HepG2 (cell line): ENCODE results near the gene BLOC1S4. TPM values are rescaled to one million over a fixed set of nuclear protein-coding genes. Genes with fewer than 3 reads are reported as not detected.

ENCODE experiments used
- AHR ChIP-seq: IDR thresholded peaks from 2 replicates; pipeline ENCODE4 v1.6.1; 2018; ENCODE audit warnings: missing genetic modification reagents, missing compliant biosample characterization
- ATF7-NPFF ChIP-seq: sonication (generic); formaldehyde crosslinking; IDR thresholded peaks from 2 replicates; pipeline ENCODE4 v1.8.1; 2023; ENCODE audit warnings: mild to moderate bottlenecking, low read depth, missing genetic modification reagents, moderate library complexity
- CREB1 ChIP-seq, 2 experiments: fragments of 450-650 bp in 1 of 2; IDR thresholded peaks; 2 replicates each; pipeline ENCODE4 v1.6.1; 2016 to 2017; ENCODE audit warnings: control low read depth in 1 of 2, mild to moderate bottlenecking in 1 of 2, missing compliant biosample characterization in 1 of 2, missing genetic modification characterization in 1 of 2
- FOXK1 ChIP-seq: sonication (generic); formaldehyde crosslinking; IDR thresholded peaks from 2 replicates; pipeline ENCODE4 v1.4.0; 2020; ENCODE audit warnings: low read depth, missing genetic modification reagents, borderline replicate concordance
- GLI4 ChIP-seq: sonication (generic); formaldehyde crosslinking; IDR thresholded peaks from 2 replicates; pipeline ENCODE4 v1.5.1; 2020; ENCODE audit warnings: missing genetic modification reagents, mild to moderate bottlenecking, moderate library complexity, borderline replicate concordance
- MAFK ChIP-seq, 2 experiments: IDR thresholded peaks in 1 of 2; conservative IDR thresholded peaks in 1 of 2; 2 replicates each; pipeline ENCODE4 v1.6.1; 2011; ENCODE audit warnings: improper control_type of control experiment in 2 of 2, low read length in 2 of 2
- MED1 ChIP-seq: sonication (generic); formaldehyde crosslinking; IDR thresholded peaks from 2 replicates; pipeline ENCODE4 v1.4.0; 2020; ENCODE audit warnings: missing genetic modification reagents
- NR2F6 ChIP-seq, 2 experiments: IDR thresholded peaks; 2 replicates each; pipeline ENCODE4 v1.6.1; 2016; ENCODE audit warnings: antibody characterized with exemption in 1 of 2, mild to moderate bottlenecking in 1 of 2
- PPARG ChIP-seq: conservative IDR thresholded peaks from 2 replicates; pipeline ENCODE4 v1.6.1; 2016; ENCODE audit warnings: missing biosample characterization, missing genetic modification reagents
- SOX5 ChIP-seq: IDR thresholded peaks from 2 replicates; pipeline ENCODE4 v1.6.1; 2016; ENCODE audit warnings: borderline replicate concordance
- SPEN ChIP-seq: sonication (generic); formaldehyde crosslinking; IDR thresholded peaks from 2 replicates; pipeline ENCODE4 v1.5.1; 2020; ENCODE audit warnings: low read depth, mild to moderate bottlenecking, missing genetic modification reagents
- XBP1 ChIP-seq: sonication (generic); formaldehyde crosslinking; IDR thresholded peaks from 2 replicates; pipeline ENCODE4 v1.5.0; 2020; ENCODE audit warnings: missing genetic modification reagents
- ZNF296 ChIP-seq: sonication (generic); formaldehyde crosslinking; conservative IDR thresholded peaks from 2 replicates; pipeline ENCODE4 v1.5.0; 2020; ENCODE audit warnings: mild to moderate bottlenecking, missing genetic modification reagents
- ZNF549 ChIP-seq: sonication (generic); formaldehyde crosslinking; IDR thresholded peaks from 2 replicates; pipeline ENCODE4 v1.5.0; 2020; ENCODE audit warnings: missing genetic modification reagents
- ZNF768 ChIP-seq: sonication (generic); formaldehyde crosslinking; IDR thresholded peaks from 2 replicates; pipeline ENCODE4 v1.4.0; 2020; ENCODE audit warnings: missing genetic modification reagents
- ZNF788 ChIP-seq: sonication (generic); formaldehyde crosslinking; IDR thresholded peaks from 2 replicates; pipeline ENCODE4 v1.5.0; 2020; ENCODE audit warnings: mild to moderate bottlenecking, missing genetic modification reagents, borderline replicate concordance
- polyA plus RNA-seq, 8 experiments: library from polyadenylated mRNA; depleted of rRNA in 3 of 8; stranded (reverse) in 7 of 8; unstranded in 1 of 8; fragments of >200 nt; fragmentation: Illumina TruSeq in 4 of 8; extraction: Trizol in 4 of 8; gene quantifications; 2 replicates each; pipeline versions ENCODE4 v1.2.1 to v1.2.3, GENCODE V29; 2011 to 2016; ENCODE audit warnings: low read depth in 4 of 8, missing spikeins in 1 of 8, mixed read lengths in 1 of 8; ENCODE audit not compliant: insufficient read depth in 1 of 8
- total RNA-seq, 5 experiments: library from RNA; depleted of rRNA; stranded (reverse); fragments of >200 nt; fragmentation: Illumina TruSeq; extraction: Trizol; gene quantifications; 2 replicates each; pipeline ENCODE4 v1.2.3, GENCODE V29; 2016; ENCODE audit warnings: low read depth in 1 of 5
- TF ChIP-seq, protein P1 (sequence below): sonication (generic); formaldehyde crosslinking; IDR thresholded peaks from 2 replicates; pipeline ENCODE4 v1.4.0; 2020; ENCODE audit warnings: missing genetic modification reagents
- TF ChIP-seq, protein P2 (sequence below): sonication (generic); formaldehyde crosslinking; IDR thresholded peaks from 2 replicates; pipeline ENCODE4 v1.8.1; 2023; ENCODE audit warnings: mild to moderate bottlenecking, missing genetic modification reagents, borderline replicate concordance
- TF ChIP-seq, protein P3 (sequence below): sonication (generic); formaldehyde crosslinking; IDR thresholded peaks from 2 replicates; pipeline ENCODE4 v1.4.0; 2020; ENCODE audit warnings: low read depth, missing genetic modification reagents
- TF ChIP-seq, protein P4 (sequence below): sonication (generic); formaldehyde crosslinking; IDR thresholded peaks from 2 replicates; pipeline ENCODE4 v1.4.0; 2020; ENCODE audit warnings: missing genetic modification reagents

The BLOC1S4 gene
- total and polyA plus RNA-seq, 2 of the 13 experiments (the other 11 are each of a cell fraction or from before 2014, with no cell fraction given), result 15.5 to 20.9 TPM

DNA sequence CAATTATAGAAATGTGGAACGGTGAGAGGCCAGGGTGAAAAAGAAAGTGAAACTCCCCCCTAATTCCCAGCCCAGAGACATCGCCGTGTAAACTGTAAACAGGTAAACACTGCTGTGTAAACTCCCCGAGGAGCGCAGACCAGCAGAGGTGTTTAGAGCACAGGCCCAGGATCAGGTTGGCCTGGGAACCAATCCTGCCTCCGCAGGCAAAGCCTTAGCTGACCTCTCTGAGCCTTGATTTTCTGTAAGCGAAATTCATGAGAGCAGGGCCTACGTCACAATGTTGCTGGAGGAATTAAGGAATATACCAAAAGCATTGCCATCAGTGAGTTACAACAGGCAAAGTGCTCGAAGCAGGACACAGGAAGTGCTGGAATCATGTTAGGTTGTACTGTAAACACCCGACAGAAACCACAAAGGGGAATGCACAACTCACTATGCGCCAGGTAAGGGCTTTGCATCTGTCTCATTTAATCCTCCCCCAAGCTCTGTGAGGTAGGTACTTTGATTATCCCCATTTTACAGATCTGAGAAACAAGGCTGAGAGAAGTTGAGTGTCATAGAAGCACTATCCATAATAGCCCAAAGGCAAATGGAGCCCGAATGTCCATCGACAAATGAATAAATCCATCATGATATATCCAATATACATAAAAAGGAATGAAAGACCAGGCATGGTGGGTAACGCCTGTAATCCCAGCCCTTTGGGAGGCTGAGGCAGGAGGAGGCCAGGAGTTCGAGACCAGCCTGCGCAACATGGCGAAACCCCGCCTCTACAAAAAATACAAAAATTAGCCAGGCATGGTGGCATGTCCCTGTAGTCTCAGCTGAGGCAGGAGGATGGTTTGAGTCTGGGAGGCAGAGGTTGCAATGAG lies 35.9 kb downstream of the BLOC1S4 start (continued):
- TF ChIP-seq SOX5 (CRISPR knock-in tag) (peak; percentile 6; the same call in 1 of the 2 replicates), FOXK1 (CRISPR knock-in tag) (peak; percentile 82; the same call in 1 of the 2 replicates), XBP1 (CRISPR knock-in tag) (no peak), ATF7-NPFF (CRISPR knock-in tag) (0 out of 2 replicates have a peak, but pooled peaks have one; percentile 27), CREB1 (IDR thresholded peaks at IDR 0.05) (peak; percentile 78), CREB1 (CRISPR knock-in tag; IDR thresholded peaks at IDR 0.05) (no peak), NR2F6 (IDR thresholded peaks at IDR 0.05) (no peak), NR2F6 (CRISPR knock-in tag; IDR thresholded peaks at IDR 0.05) (peak; percentile 7; the same call in 1 of the 2 replicates), MAFK (conservative IDR thresholded peaks at IDR 0.05 in 1 of 2, IDR thresholded peaks at IDR 0.05 in 1 of 2; ENCODE audit: low read length in 2 of 2) (no peak), GLI4 (CRISPR knock-in tag) (peak; percentile 54; the same call in 1 of the 2 replicates), ZNF549 (CRISPR knock-in tag) (no peak), ZNF768 (CRISPR knock-in tag) (0 out of 2 replicates have a peak, but pooled peaks have one; percentile 41), AHR (CRISPR knock-in tag) (no peak), ZNF296 (CRISPR knock-in tag) (no peak), MED1 (CRISPR knock-in tag) (peak; percentile 44), PPARG (CRISPR knock-in tag) (peak; percentile 32; the same call in 1 of the 2 replicates), ZNF788 (CRISPR knock-in tag) (peak; percentile 54; the same call in 1 of the 2 replicates), SPEN (CRISPR knock-in tag) (peak; percentile 49; the same call in 1 of the 2 replicates)
- TF ChIP-seq, protein P1, sequence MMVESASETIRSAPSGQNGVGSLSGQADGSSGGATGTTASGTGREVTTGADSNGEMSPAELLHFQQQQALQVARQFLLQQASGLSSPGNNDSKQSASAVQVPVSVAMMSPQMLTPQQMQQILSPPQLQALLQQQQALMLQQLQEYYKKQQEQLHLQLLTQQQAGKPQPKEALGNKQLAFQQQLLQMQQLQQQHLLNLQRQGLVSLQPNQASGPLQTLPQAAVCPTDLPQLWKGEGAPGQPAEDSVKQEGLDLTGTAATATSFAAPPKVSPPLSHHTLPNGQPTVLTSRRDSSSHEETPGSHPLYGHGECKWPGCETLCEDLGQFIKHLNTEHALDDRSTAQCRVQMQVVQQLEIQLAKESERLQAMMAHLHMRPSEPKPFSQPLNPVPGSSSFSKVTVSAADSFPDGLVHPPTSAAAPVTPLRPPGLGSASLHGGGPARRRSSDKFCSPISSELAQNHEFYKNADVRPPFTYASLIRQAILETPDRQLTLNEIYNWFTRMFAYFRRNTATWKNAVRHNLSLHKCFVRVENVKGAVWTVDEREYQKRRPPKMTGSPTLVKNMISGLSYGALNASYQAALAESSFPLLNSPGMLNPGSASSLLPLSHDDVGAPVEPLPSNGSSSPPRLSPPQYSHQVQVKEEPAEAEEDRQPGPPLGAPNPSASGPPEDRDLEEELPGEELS (CRISPR knock-in tag), result peak; percentile 99
- TF ChIP-seq, protein P2, sequence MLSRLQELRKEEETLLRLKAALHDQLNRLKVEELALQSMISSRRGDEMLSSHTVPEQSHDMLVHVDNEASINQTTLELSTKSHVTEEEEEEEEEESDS (CRISPR knock-in tag), result no peak
- TF ChIP-seq, protein P3, sequence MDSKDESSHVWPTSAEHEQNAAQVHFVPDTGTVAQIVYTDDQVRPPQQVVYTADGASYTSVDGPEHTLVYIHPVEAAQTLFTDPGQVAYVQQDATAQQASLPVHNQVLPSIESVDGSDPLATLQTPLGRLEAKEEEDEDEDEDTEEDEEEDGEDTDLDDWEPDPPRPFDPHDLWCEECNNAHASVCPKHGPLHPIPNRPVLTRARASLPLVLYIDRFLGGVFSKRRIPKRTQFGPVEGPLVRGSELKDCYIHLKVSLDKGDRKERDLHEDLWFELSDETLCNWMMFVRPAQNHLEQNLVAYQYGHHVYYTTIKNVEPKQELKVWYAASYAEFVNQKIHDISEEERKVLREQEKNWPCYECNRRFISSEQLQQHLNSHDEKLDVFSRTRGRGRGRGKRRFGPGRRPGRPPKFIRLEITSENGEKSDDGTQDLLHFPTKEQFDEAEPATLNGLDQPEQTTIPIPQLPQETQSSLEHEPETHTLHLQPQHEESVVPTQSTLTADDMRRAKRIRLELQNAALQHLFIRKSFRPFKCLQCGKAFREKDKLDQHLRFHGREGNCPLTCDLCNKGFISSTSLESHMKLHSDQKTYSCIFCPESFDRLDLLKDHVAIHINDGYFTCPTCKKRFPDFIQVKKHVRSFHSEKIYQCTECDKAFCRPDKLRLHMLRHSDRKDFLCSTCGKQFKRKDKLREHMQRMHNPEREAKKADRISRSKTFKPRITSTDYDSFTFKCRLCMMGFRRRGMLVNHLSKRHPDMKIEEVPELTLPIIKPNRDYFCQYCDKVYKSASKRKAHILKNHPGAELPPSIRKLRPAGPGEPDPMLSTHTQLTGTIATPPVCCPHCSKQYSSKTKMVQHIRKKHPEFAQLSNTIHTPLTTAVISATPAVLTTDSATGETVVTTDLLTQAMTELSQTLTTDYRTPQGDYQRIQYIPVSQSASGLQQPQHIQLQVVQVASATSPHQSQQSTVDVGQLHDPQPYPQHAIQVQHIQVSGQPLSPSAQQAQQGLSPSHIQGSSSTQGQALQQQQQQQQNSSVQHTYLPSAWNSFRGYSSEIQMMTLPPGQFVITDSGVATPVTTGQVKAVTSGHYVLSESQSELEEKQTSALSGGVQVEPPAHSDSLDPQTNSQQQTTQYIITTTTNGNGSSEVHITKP, result peak; percentile 73; the same call in 1 of the 2 replicates
- TF ChIP-seq, protein P4, sequence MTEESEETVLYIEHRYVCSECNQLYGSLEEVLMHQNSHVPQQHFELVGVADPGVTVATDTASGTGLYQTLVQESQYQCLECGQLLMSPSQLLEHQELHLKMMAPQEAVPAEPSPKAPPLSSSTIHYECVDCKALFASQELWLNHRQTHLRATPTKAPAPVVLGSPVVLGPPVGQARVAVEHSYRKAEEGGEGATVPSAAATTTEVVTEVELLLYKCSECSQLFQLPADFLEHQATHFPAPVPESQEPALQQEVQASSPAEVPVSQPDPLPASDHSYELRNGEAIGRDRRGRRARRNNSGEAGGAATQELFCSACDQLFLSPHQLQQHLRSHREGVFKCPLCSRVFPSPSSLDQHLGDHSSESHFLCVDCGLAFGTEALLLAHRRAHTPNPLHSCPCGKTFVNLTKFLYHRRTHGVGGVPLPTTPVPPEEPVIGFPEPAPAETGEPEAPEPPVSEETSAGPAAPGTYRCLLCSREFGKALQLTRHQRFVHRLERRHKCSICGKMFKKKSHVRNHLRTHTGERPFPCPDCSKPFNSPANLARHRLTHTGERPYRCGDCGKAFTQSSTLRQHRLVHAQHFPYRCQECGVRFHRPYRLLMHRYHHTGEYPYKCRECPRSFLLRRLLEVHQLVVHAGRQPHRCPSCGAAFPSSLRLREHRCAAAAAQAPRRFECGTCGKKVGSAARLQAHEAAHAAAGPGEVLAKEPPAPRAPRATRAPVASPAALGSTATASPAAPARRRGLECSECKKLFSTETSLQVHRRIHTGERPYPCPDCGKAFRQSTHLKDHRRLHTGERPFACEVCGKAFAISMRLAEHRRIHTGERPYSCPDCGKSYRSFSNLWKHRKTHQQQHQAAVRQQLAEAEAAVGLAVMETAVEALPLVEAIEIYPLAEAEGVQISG (CRISPR knock-in tag), result peak; percentile 24; the same call in 1 of the 2 replicates
